ENCODE measurements around the gene PIERCE2.

PIERCE2 gene

GRCh38 chr15:55408012-55408928 lies at the start of gene PIERCE2, which contains the start of gene CCPG1:
Gene PIERCE2 (plus strand): TSS chr15:55408495. CDS start chr15:55408769, 274 bp downstream.
Gene CCPG1 (minus strand): TSS chr15:55408359. CDS start chr15:55389424, 18,935 bp downstream.
- H3K9ac ChIP-seq (ENCODE audit: low read length), result peak within 1 kb of the TSS; percentile 86
- no peaks in the 10 kb centered on the region for H3K27me3 ChIP-seq (ENCODE audit: control insufficient read depth, insufficient read depth, low read length)
- no peaks in the 10 kb centered on the region for H3K36me3 ChIP-seq (ENCODE audit: control insufficient read depth, low read depth, low read length)
- peak within 1 kb of the TSS; percentile 90 for H3K4me3 ChIP-seq (ENCODE audit: low read length)
- H3K27ac ChIP-seq (ENCODE audit: low read length), result peak within 1 kb of the TSS; percentile 95
- no peaks in the 10 kb centered on the region for H3K9me3 ChIP-seq (ENCODE audit: control insufficient read depth, low read depth, low read length)
- peaks cover 7% of the 10 kb centered on the region for H3K4me1 ChIP-seq (ENCODE audit: control insufficient read depth, low read depth, low read length)

- H3K4me1 ChIP-seq (ENCODE audit: control insufficient read depth, low read depth, low read length), result no peaks in the 10 kb centered on the region
- H3K9me3 ChIP-seq (ENCODE audit: control insufficient read depth, low read depth, low read length), result no peaks in the 10 kb centered on the region
- H3K36me3 ChIP-seq (ENCODE audit: control insufficient read depth, low read depth, low read length), result no peaks in the 10 kb centered on the region
- H3K27me3 ChIP-seq (ENCODE audit: control insufficient read depth, insufficient read depth, low read length), result no peaks in the 10 kb centered on the region
- no peak overlapping the region for H3K9ac ChIP-seq (ENCODE audit: low read length)
- H3K27ac ChIP-seq (ENCODE audit: low read length), result no peak overlapping the region
- no peak overlapping the region for H3K4me3 ChIP-seq (ENCODE audit: low read length)
Measured at GRCh38 chr15:55360256-55360655, 48.0 kb upstream of the PIERCE2 start.

- Histone ChIP-seq H3K4me1 (ENCODE audit: control insufficient read depth, low read depth, low read length) (no peaks in the 10 kb centered on the region), H3K4me3 (ENCODE audit: low read length) (no peak overlapping the region), H3K9me3 (ENCODE audit: control insufficient read depth, low read depth, low read length) (no peaks in the 10 kb centered on the region), H3K36me3 (ENCODE audit: control insufficient read depth, low read depth, low read length) (no peaks in the 10 kb centered on the region), H3K27me3 (ENCODE audit: control insufficient read depth, insufficient read depth, low read length) (no peaks in the 10 kb centered on the region), H3K9ac (ENCODE audit: low read length) (no peak overlapping the region), H3K27ac (ENCODE audit: low read length) (no peak overlapping the region)
Measured at GRCh38 chr15:55361048-55361447, 47.2 kb upstream of the PIERCE2 start.

GRCh38 chr15:55362641-55363040 lies 45.7 kb upstream of the PIERCE2 start:
- no peaks in the 10 kb centered on the region for H3K4me1 ChIP-seq (ENCODE audit: control insufficient read depth, low read depth, low read length)
- H3K27ac ChIP-seq (ENCODE audit: low read length), result no peak overlapping the region
- H3K9ac ChIP-seq (ENCODE audit: low read length), result no peak overlapping the region
- no peaks in the 10 kb centered on the region for H3K36me3 ChIP-seq (ENCODE audit: control insufficient read depth, low read depth, low read length)
- no peaks in the 10 kb centered on the region for H3K27me3 ChIP-seq (ENCODE audit: control insufficient read depth, insufficient read depth, low read length)
- no peak overlapping the region for H3K4me3 ChIP-seq (ENCODE audit: low read length)
- no peaks in the 10 kb centered on the region for H3K9me3 ChIP-seq (ENCODE audit: control insufficient read depth, low read depth, low read length)

- H3K27me3 ChIP-seq (ENCODE audit: control insufficient read depth, insufficient read depth, low read length), result no peaks in the 10 kb centered on the region
- no peak overlapping the region for H3K4me3 ChIP-seq (ENCODE audit: low read length)
- no peak overlapping the region for H3K9ac ChIP-seq (ENCODE audit: low read length)
- no peak overlapping the region for H3K27ac ChIP-seq (ENCODE audit: low read length)
- H3K36me3 ChIP-seq (ENCODE audit: control insufficient read depth, low read depth, low read length), result no peaks in the 10 kb centered on the region
- H3K9me3 ChIP-seq (ENCODE audit: control insufficient read depth, low read depth, low read length), result no peaks in the 10 kb centered on the region
- H3K4me1 ChIP-seq (ENCODE audit: control insufficient read depth, low read depth, low read length), result no peaks in the 10 kb centered on the region
Measured at GRCh38 chr15:55366981-55367380, 41.3 kb upstream of the PIERCE2 start.

GRCh38 chr15:55372701-55373440 lies 35.4 kb upstream of the PIERCE2 start:
- Histone ChIP-seq H3K27me3 (ENCODE audit: control insufficient read depth, insufficient read depth, low read length) (no peaks in the 10 kb centered on the region), H3K9me3 (ENCODE audit: control insufficient read depth, low read depth, low read length) (no peaks in the 10 kb centered on the region), H3K27ac (ENCODE audit: low read length) (no peak overlapping the region), H3K9ac (ENCODE audit: low read length) (no peak overlapping the region), H3K4me3 (ENCODE audit: low read length) (no peak overlapping the region), H3K36me3 (ENCODE audit: control insufficient read depth, low read depth, low read length) (no peaks in the 10 kb centered on the region), H3K4me1 (ENCODE audit: control insufficient read depth, low read depth, low read length) (no peaks in the 10 kb centered on the region)

GRCh38 chr15:55379095-55379494 lies 29.2 kb upstream of the PIERCE2 start:
- H3K27me3 ChIP-seq (ENCODE audit: control insufficient read depth, insufficient read depth, low read length), result no peaks in the 10 kb centered on the region
- H3K4me1 ChIP-seq (ENCODE audit: control insufficient read depth, low read depth, low read length), result no peaks in the 10 kb centered on the region
- H3K9ac ChIP-seq (ENCODE audit: low read length), result no peak overlapping the region
- H3K9me3 ChIP-seq (ENCODE audit: control insufficient read depth, low read depth, low read length), result no peaks in the 10 kb centered on the region
- no peak overlapping the region for H3K4me3 ChIP-seq (ENCODE audit: low read length)
- no peak overlapping the region for H3K27ac ChIP-seq (ENCODE audit: low read length)
- no peaks in the 10 kb centered on the region for H3K36me3 ChIP-seq (ENCODE audit: control insufficient read depth, low read depth, low read length)

GRCh38 chr15:55381595-55381994 lies 26.7 kb upstream of the PIERCE2 start:
- Histone ChIP-seq H3K27ac (ENCODE audit: low read length) (no peak overlapping the region), H3K36me3 (ENCODE audit: control insufficient read depth, low read depth, low read length) (no peaks in the 10 kb centered on the region), H3K4me1 (ENCODE audit: control insufficient read depth, low read depth, low read length) (no peaks in the 10 kb centered on the region), H3K4me3 (ENCODE audit: low read length) (no peak overlapping the region), H3K9me3 (ENCODE audit: control insufficient read depth, low read depth, low read length) (no peaks in the 10 kb centered on the region), H3K27me3 (ENCODE audit: control insufficient read depth, insufficient read depth, low read length) (no peaks in the 10 kb centered on the region), H3K9ac (ENCODE audit: low read length) (no peak overlapping the region)

GRCh38 chr15:55383687-55384086 lies 24.6 kb upstream of the PIERCE2 start:
- Histone ChIP-seq H3K9me3 (ENCODE audit: control insufficient read depth, low read depth, low read length) (no peaks in the 10 kb centered on the region), H3K27me3 (ENCODE audit: control insufficient read depth, insufficient read depth, low read length) (no peaks in the 10 kb centered on the region), H3K4me1 (ENCODE audit: control insufficient read depth, low read depth, low read length) (no peaks in the 10 kb centered on the region), H3K9ac (ENCODE audit: low read length) (no peak overlapping the region), H3K4me3 (ENCODE audit: low read length) (no peak overlapping the region), H3K36me3 (ENCODE audit: control insufficient read depth, low read depth, low read length) (no peaks in the 10 kb centered on the region), H3K27ac (ENCODE audit: low read length) (no peak overlapping the region)

GRCh38 chr15:55387027-55387426 lies 21.3 kb upstream of the PIERCE2 start:
- no peaks in the 10 kb centered on the region for H3K9me3 ChIP-seq (ENCODE audit: control insufficient read depth, low read depth, low read length)
- no peaks in the 10 kb centered on the region for H3K27me3 ChIP-seq (ENCODE audit: control insufficient read depth, insufficient read depth, low read length)
- H3K9ac ChIP-seq (ENCODE audit: low read length), result no peak overlapping the region
- H3K27ac ChIP-seq (ENCODE audit: low read length), result no peak overlapping the region
- H3K4me3 ChIP-seq (ENCODE audit: low read length), result no peak overlapping the region
- H3K4me1 ChIP-seq (ENCODE audit: control insufficient read depth, low read depth, low read length), result no peaks in the 10 kb centered on the region
- H3K36me3 ChIP-seq (ENCODE audit: control insufficient read depth, low read depth, low read length), result no peaks in the 10 kb centered on the region

- Histone ChIP-seq H3K27me3 (ENCODE audit: control insufficient read depth, insufficient read depth, low read length) (no peaks in the 10 kb centered on the region), H3K4me1 (ENCODE audit: control insufficient read depth, low read depth, low read length) (no peaks in the 10 kb centered on the region), H3K4me3 (ENCODE audit: low read length) (no peak overlapping the region), H3K9ac (ENCODE audit: low read length) (no peak overlapping the region), H3K36me3 (ENCODE audit: control insufficient read depth, low read depth, low read length) (no peaks in the 10 kb centered on the region), H3K9me3 (ENCODE audit: control insufficient read depth, low read depth, low read length) (no peaks in the 10 kb centered on the region), H3K27ac (ENCODE audit: low read length) (no peak overlapping the region)
Measured at GRCh38 chr15:55389264-55389607, 19.1 kb upstream of the PIERCE2 start.

All from iPS-18a (cell line).